ACHN (cell line): ENCODE results near the gene TBC1D22A.

Experiments
- DNase-seq: peaks from one replicate; pipeline ENCODE4 v3.0.0-alpha.2; 2015
- in situ Hi-C: cut with HindIII; loops from 2 replicates; pipeline ENCODE4 v1.10.0; 2017; ENCODE audit warnings: low sequenced_read_pairs, low pct_ligation_motif_present, low pct_unique_long_range_greater_than_20kb

Gene TBC1D22A

GRCh38 chr22:47089796-47090460 lies 327.5 kb downstream of the TBC1D22A start:
- DNase-seq = no peak
- in situ Hi-C loops = no loop called here

- DNase-seq = peak; percentile 2
- in situ Hi-C loops = no loop called here
Measured at GRCh38 chr22:47090591-47091245, 328.3 kb downstream of the TBC1D22A start.

- in situ Hi-C loops = no loop called here
- DNase-seq = no peak
Measured at GRCh38 chr22:47091246-47091651, 328.8 kb downstream of the TBC1D22A start.

- in situ Hi-C loops = no loop called here
- DNase-seq = no peak
Measured at GRCh38 chr22:47091921-47092700, 329.7 kb downstream of the TBC1D22A start.

GRCh38 chr22:47092896-47093311 lies 330.5 kb downstream of the TBC1D22A start:
- in situ Hi-C loops = no loop called here
- no peak for DNase-seq

- in situ Hi-C loops = no loop called here
- DNase-seq = no peak
Measured at GRCh38 chr22:47093720-47094119, 331.3 kb downstream of the TBC1D22A start.

- in situ Hi-C loops = no loop called here
- no peak for DNase-seq
Measured at GRCh38 chr22:47094861-47095330, 332.4 kb downstream of the TBC1D22A start.

GRCh38 chr22:47095395-47096122 lies 333.1 kb downstream of the TBC1D22A start:
- no peak for DNase-seq
- in situ Hi-C loops = no loop called here

GRCh38 chr22:47098121-47098520 lies 335.7 kb downstream of the TBC1D22A start:
- DNase-seq = no peak
- in situ Hi-C loops = no loop called here

GRCh38 chr22:47098554-47098953 lies 336.1 kb downstream of the TBC1D22A start:
- in situ Hi-C loops = no loop called here
- DNase-seq = no peak

GRCh38 chr22:47100019-47100418 lies 337.6 kb downstream of the TBC1D22A start:
- in situ Hi-C loops = no loop called here
- DNase-seq = no peak

GRCh38 chr22:47100646-47101200 lies 338.3 kb downstream of the TBC1D22A start:
- in situ Hi-C loops = no loop called here
- no peak for DNase-seq

- in situ Hi-C loops = no loop called here
- DNase-seq = no peak
Measured at GRCh38 chr22:47101321-47101885, 339.0 kb downstream of the TBC1D22A start.

- no peak for DNase-seq
- in situ Hi-C loops = no loop called here
Measured at GRCh38 chr22:47102081-47102480, 339.6 kb downstream of the TBC1D22A start.

GRCh38 chr22:47102648-47103047 lies 340.2 kb downstream of the TBC1D22A start:
- DNase-seq = no peak
- in situ Hi-C loops = no loop called here

GRCh38 chr22:47105085-47105484 lies 342.6 kb downstream of the TBC1D22A start:
- in situ Hi-C loops = no loop called here
- no peak for DNase-seq

- in situ Hi-C loops = no loop called here
Measured at GRCh38 chr22:47106806-47107205, 344.4 kb downstream of the TBC1D22A start.

GRCh38 chr22:47107431-47107830 lies 345.0 kb downstream of the TBC1D22A start:
- DNase-seq = peak; percentile 41
- in situ Hi-C loops = no loop called here

More at GRCh38 chr22:47106806-47107205, 344.4 kb downstream of the TBC1D22A start:
- DNase-seq = no peak
